A549 (cell line): ENCODE data around the gene VSX1.

ENCODE experiments used
- ELK1 ChIP-seq: fragments of 150-350 bp; IDR thresholded peaks from 2 replicates; pipeline ENCODE4 v1.6.1; 2014; ENCODE audit warnings: low read depth, mild to moderate bottlenecking, low read length
- MAZ ChIP-seq: fragments of 150-350 bp; IDR thresholded peaks from 2 replicates; pipeline ENCODE4 v1.6.1; 2014; ENCODE audit warnings: antibody characterized with exemption, low read depth, low read length, borderline replicate concordance

- TF ChIP-seq ELK1 (no peak), MAZ (no peak)
Observed at GRCh38 chr20:25048519-25048952, 33.4 kb downstream of the VSX1 start.
